Large intestine (tissue), 3 donors: Measurements from ENCODE around the gene HSD17B11. TPM values are rescaled to one million over a fixed set of nuclear protein-coding genes. Genes with fewer than 3 reads are reported as not detected.
"Not testable (repeated sequence)": the region's sequence is repeated elsewhere in the genome, so short reads cannot be mapped to it uniquely, and the experiment has no call there.

ENCODE experiments used
- DNase-seq, 2 donors: peaks; one replicate each; pipeline versions ENCODE4 v3.0.0 to v3.0.0-alpha.2; 2013
- H3K27ac ChIP-seq: one replicate; pipeline ENCODE4 v1.5.1; 2013; ENCODE audit warnings: low read length
- H3K27me3 ChIP-seq: 2 replicates; pipeline ENCODE4 v1.6.1; 2013; ENCODE audit warnings: low read length; ENCODE audit not compliant: control insufficient read depth, insufficient read depth
- H3K36me3 ChIP-seq: 2 replicates; pipeline ENCODE4 v1.6.1; 2013; ENCODE audit warnings: low read length; ENCODE audit not compliant: control insufficient read depth, insufficient read depth
- H3K4me1 ChIP-seq: one replicate; pipeline ENCODE4 v1.6.1; 2013; ENCODE audit warnings: low read length; ENCODE audit not compliant: control insufficient read depth, insufficient read depth
- H3K4me3 ChIP-seq: one replicate; pipeline ENCODE4 v1.5.1; 2013; ENCODE audit warnings: low read length
- H3K9me3 ChIP-seq: one replicate; pipeline ENCODE4 v1.6.1; 2013; ENCODE audit warnings: mild to moderate bottlenecking, low read depth, low read length, moderate library complexity; ENCODE audit not compliant: control insufficient read depth
- WGBS: methylation state at CpG from one replicate; pipeline ENCODE4 v1.1.5; 2013; ENCODE audit warnings: low lambda C conversion rate; ENCODE audit not compliant: insufficient coverage; 5-methylcytosine and 5-hydroxymethylcytosine counted together
- polyA plus RNA-seq: library from polyadenylated mRNA; unstranded; fragments of 120-200 nt; gene quantifications from one replicate; pipeline ENCODE4 v1.2.1, GENCODE V29; 2013

HSD17B11 gene
- polyA plus RNA-seq, 1 donor = 235 TPM

GRCh38 chr4:87409420-87409939 is 18.5 kb upstream of the HSD17B11 start:
- peaks cover 37% of the 10 kb centered on the region for H3K4me1 ChIP-seq
- peak; percentile 85 to 94 for DNase-seq
- no peaks in the 10 kb centered on the region for H3K9me3 ChIP-seq
- no peaks in the 10 kb centered on the region for H3K27me3 ChIP-seq
- peak overlapping the region; percentile 85 for H3K27ac ChIP-seq
- WGBS = no CpG with 5 or more reads among the region's 3 CpGs
- H3K36me3 ChIP-seq = no peaks in the 10 kb centered on the region
- no peak overlapping the region for H3K4me3 ChIP-seq

GRCh38 chr4:87406902-87407301 is 15.9 kb upstream of the HSD17B11 start:
- Histone ChIP-seq H3K27ac (peak overlapping the region; percentile 42), H3K4me1 (peaks cover 37% of the 10 kb centered on the region)

GRCh38 chr4:87406462-87406861 is 15.5 kb upstream of the HSD17B11 start:
- Histone ChIP-seq H3K4me3 (no peak overlapping the region), H3K9me3 (no peaks in the 10 kb centered on the region), H3K27ac (peak overlapping the region; percentile 3), H3K36me3 (no peaks in the 10 kb centered on the region), H3K27me3 (no peaks in the 10 kb centered on the region), H3K4me1 (peaks cover 37% of the 10 kb centered on the region)
- no peak for DNase-seq
- 50% methylated on average over 1 of the region's 6 CpGs for WGBS

More at GRCh38 chr4:87406902-87407301, 15.9 kb upstream of the HSD17B11 start:
- DNase-seq = peak in 1 of 2 donors; percentile 54
- H3K4me3 ChIP-seq, H3K27me3 ChIP-seq, H3K36me3 ChIP-seq, H3K9me3 ChIP-seq: not testable (repeated sequence)
- WGBS = no CpG with 5 or more reads among the region's 4 CpGs

GRCh38 chr4:87405211-87405820 is 14.3 kb upstream of the HSD17B11 start:
- 100% methylated on average over 3 of the region's 5 CpGs for WGBS

GRCh38 chr4:87403732-87404131 is 12.7 kb upstream of the HSD17B11 start:
- not testable (repeated sequence) for H3K27me3 ChIP-seq, H3K36me3 ChIP-seq, H3K4me3 ChIP-seq, DNase-seq, H3K27ac ChIP-seq, H3K9me3 ChIP-seq
- peaks cover 20% of the 10 kb centered on the region for H3K4me1 ChIP-seq
- no CpG with 5 or more reads among the region's 1 CpG for WGBS

More at GRCh38 chr4:87405211-87405820, 14.3 kb upstream of the HSD17B11 start:
- Histone ChIP-seq H3K9me3 (no peaks in the 10 kb centered on the region), H3K36me3 (no peaks in the 10 kb centered on the region), H3K4me3 (no peak overlapping the region), H3K27ac (no peak overlapping the region), H3K27me3 (no peaks in the 10 kb centered on the region), H3K4me1 (peaks cover 30% of the 10 kb centered on the region)
- no peak for DNase-seq

GRCh38 chr4:87399954-87400353 is 9.0 kb upstream of the HSD17B11 start:
- Histone ChIP-seq H3K4me1 (no peaks in the 10 kb centered on the region), H3K4me3 (no peak overlapping the region), H3K36me3 (no peaks in the 10 kb centered on the region), H3K27ac (no peak overlapping the region), H3K27me3 (no peaks in the 10 kb centered on the region), H3K9me3 (peaks cover 5% of the 10 kb centered on the region)
- no CpG with 5 or more reads among the region's 1 CpG for WGBS
- DNase-seq = no peak

- H3K27ac ChIP-seq = no peak overlapping the region
- no peaks in the 10 kb centered on the region for H3K27me3 ChIP-seq
- H3K36me3 ChIP-seq = no peaks in the 10 kb centered on the region
- no peaks in the 10 kb centered on the region for H3K4me1 ChIP-seq
- H3K9me3 ChIP-seq = peaks cover 5% of the 10 kb centered on the region
- no peak overlapping the region for H3K4me3 ChIP-seq
- WGBS = no CpG with 5 or more reads among the region's 3 CpGs
- no peak for DNase-seq
Observed at GRCh38 chr4:87399148-87399547, 8.2 kb upstream of the HSD17B11 start.

GRCh38 chr4:87395851-87396250 is 4.9 kb upstream of the HSD17B11 start:
- not testable (repeated sequence) for H3K4me3 ChIP-seq, H3K9me3 ChIP-seq, H3K27ac ChIP-seq, H3K27me3 ChIP-seq, H3K36me3 ChIP-seq, DNase-seq, H3K4me1 ChIP-seq
- no CpG with 5 or more reads among the region's 20 CpGs for WGBS

- not testable (repeated sequence) for H3K27ac ChIP-seq, H3K4me3 ChIP-seq, H3K36me3 ChIP-seq, H3K4me1 ChIP-seq, H3K9me3 ChIP-seq, H3K27me3 ChIP-seq, DNase-seq
- no CpG with 5 or more reads among the region's 23 CpGs for WGBS
Observed at GRCh38 chr4:87395073-87395472, 4.1 kb upstream of the HSD17B11 start.

GRCh38 chr4:87392183-87392582 is 1.2 kb upstream of the HSD17B11 start:
- peaks cover 3% of the 10 kb centered on the region for H3K36me3 ChIP-seq
- no CpG with 5 or more reads among the region's 3 CpGs for WGBS
- H3K4me1 ChIP-seq = no peaks in the 10 kb centered on the region
- H3K27ac ChIP-seq = no peak overlapping the region
- no peak for DNase-seq
- no peaks in the 10 kb centered on the region for H3K9me3 ChIP-seq
- H3K4me3 ChIP-seq = no peak overlapping the region
- no peaks in the 10 kb centered on the region for H3K27me3 ChIP-seq

- H3K4me3 ChIP-seq = peak overlapping the region; percentile 71
- 71% methylated on average over 5 of the region's 16 CpGs for WGBS
- no peaks in the 10 kb centered on the region for H3K9me3 ChIP-seq
- H3K27me3 ChIP-seq = no peaks in the 10 kb centered on the region
- peak overlapping the region; percentile 78 for H3K27ac ChIP-seq
- H3K36me3 ChIP-seq = peaks cover 6% of the 10 kb centered on the region
- no peak for DNase-seq
- H3K4me1 ChIP-seq = peaks cover 5% of the 10 kb centered on the region
Observed at GRCh38 chr4:87391576-87392054, 627 bp upstream of the HSD17B11 start.
